B cell (primary cell): ENCODE data around the gene CLEC11A. TPM values are rescaled to one million over a fixed set of nuclear protein-coding genes. Genes with fewer than 3 reads are reported as not detected.
"Not testable (repeated sequence)": the region's sequence is repeated elsewhere in the genome, so short reads cannot be mapped to it uniquely, and the experiment has no call there.

Experiments used
- ATAC-seq: fragments of 200-7000 bp; cut with Tn5 transposase; one replicate; pipeline ENCODE4 v1.10.0; 2021; ENCODE audit warnings: low read depth, mild to moderate bottlenecking, moderate number of reproducible peaks, moderate library complexity
- CTCF ChIA-PET: fragments of 350-600 bp; sonication (Branson Sonifier 250); formaldehyde crosslinking; loops from one replicate; lab custom pipeline; 2021; ENCODE audit warnings: antibody characterized with exemption, inconsistent platforms; lab: Charles Lee
- POLR2A ChIA-PET: fragments of 350-600 bp; sonication (Branson Sonifier 250); formaldehyde crosslinking; loops from one replicate; lab custom pipeline; 2021; ENCODE audit warnings: antibody characterized with exemption; lab: Charles Lee
- DNase-seq: peaks from one replicate; pipeline ENCODE4 v3.0.0; 2013
- H2AFZ ChIP-seq: 2 replicates; pipeline ENCODE4 v1.6.1; 2012; ENCODE audit warnings: mild to moderate bottlenecking, low read depth, low read length; ENCODE audit not compliant: insufficient read depth, poor library complexity, severe bottlenecking
- H3K27ac ChIP-seq, 2 donors: 1 replicate in 1 of 2; 2 replicates in 1 of 2; pipeline ENCODE4 v1.5.1; 2012 to 2013; ENCODE audit warnings: low read length in 2 of 2, mild to moderate bottlenecking in 2 of 2, moderate library complexity in 1 of 2
- H3K27me3 ChIP-seq, 4 experiments: fragments of 200-600 bp in 1 of 4; sonication (generic) in 1 of 4; replicated peaks in 1 of 4; 1 replicate in 2 of 4; 2 replicates in 2 of 4; pipeline versions ENCODE4 v1.6.1 to v1.7.0; 2013 to 2016; ENCODE audit warnings: low read length in 3 of 4, mild to moderate bottlenecking in 2 of 4, mixed read lengths in 1 of 4, moderate library complexity in 1 of 4; ENCODE audit not compliant: insufficient read depth in 4 of 4, control insufficient read depth in 3 of 4; ENCODE audit errors: control extremely low read depth in 1 of 4
- H3K36me3 ChIP-seq, 2 experiments: replicated peaks in 1 of 2; 1 replicate in 1 of 2; 2 replicates in 1 of 2; pipeline versions ENCODE4 v1.6.1 to v1.7.1; 2013; ENCODE audit warnings: low read length in 1 of 2; ENCODE audit not compliant: insufficient read depth in 2 of 2, control insufficient read depth in 1 of 2; ENCODE audit errors: control extremely low read depth in 1 of 2, extremely low read depth in 1 of 2
- H3K4me1 ChIP-seq, 2 donors: fragments of 200-600 bp in 1 of 2; sonication (generic) in 1 of 2; 1 replicate in 1 of 2; 2 replicates in 1 of 2; pipeline versions ENCODE4 v1.5.1 to v1.6.1; 2013 to 2017; ENCODE audit warnings: low read length in 2 of 2; ENCODE audit not compliant: control insufficient read depth in 2 of 2, insufficient read depth in 2 of 2
- H3K4me2 ChIP-seq: replicated peaks from 2 replicates; pipeline ENCODE3; 2012; ENCODE audit warnings: mild to moderate bottlenecking, low read depth, low read length; ENCODE audit not compliant: poor library complexity, severe bottlenecking
- H3K4me3 ChIP-seq, 5 experiments: fragments of 200-600 bp in 1 of 5; sonication (generic) in 1 of 5; 1 replicate in 3 of 5; 2 replicates in 2 of 5; pipeline versions ENCODE4 v1.5.1 to v1.7.0; 2011 to 2016; ENCODE audit warnings: low read length in 4 of 5, mild to moderate bottlenecking in 4 of 5, low read depth in 2 of 5, control low read depth in 1 of 5, moderate library complexity in 1 of 5; ENCODE audit not compliant: insufficient read depth in 1 of 5; ENCODE audit errors: control extremely low read depth in 1 of 5, extremely low read depth in 1 of 5
- H3K79me2 ChIP-seq: fragments of 200-600 bp; sonication (generic); one replicate; pipeline ENCODE4 v1.6.0; 2016; ENCODE audit warnings: low read length; ENCODE audit not compliant: control insufficient read depth, insufficient read depth
- H3K9ac ChIP-seq: fragments of 200-600 bp; sonication (generic); 2 replicates; pipeline ENCODE4 v1.6.1; 2017; ENCODE audit warnings: mild to moderate bottlenecking, low read length, moderate library complexity
- H3K9me3 ChIP-seq, 3 donors: one replicate each; pipeline versions ENCODE4 v1.6.1 to v1.7.1; 2013; ENCODE audit warnings: low read length in 2 of 3; ENCODE audit not compliant: control insufficient read depth in 2 of 3, insufficient read depth in 1 of 3; ENCODE audit errors: control extremely low read depth in 1 of 3
- H4K20me1 ChIP-seq: 2 replicates; pipeline ENCODE4 v1.6.0; 2012; ENCODE audit warnings: mild to moderate bottlenecking, low read length; ENCODE audit not compliant: insufficient read depth, control insufficient read depth, poor library complexity, severe bottlenecking
- H3K27ac Mint-ChIP-seq: one replicate; pipeline ENCODE4 v1.8.0; 2021; ENCODE audit warnings: mixed read lengths
- H3K27me3 Mint-ChIP-seq: one replicate; pipeline ENCODE4 v1.8.0; 2021; ENCODE audit warnings: mixed read lengths
- H3K4me1 Mint-ChIP-seq: one replicate; pipeline ENCODE4 v1.8.0; 2021; ENCODE audit warnings: mixed read lengths
- H3K4me3 Mint-ChIP-seq: one replicate; pipeline ENCODE4 v1.8.0; 2021; ENCODE audit warnings: mixed read lengths
- H3K9me3 Mint-ChIP-seq: one replicate; pipeline ENCODE4 v1.8.0; 2022; ENCODE audit warnings: mixed read lengths; ENCODE audit not compliant: insufficient read depth
- EZH2 ChIP-seq: IDR thresholded peaks from 2 replicates; pipeline ENCODE4 v1.6.1; 2012; ENCODE audit warnings: borderline replicate concordance, low read depth, mild to moderate bottlenecking, moderate library complexity, low read length; ENCODE audit not compliant: insufficient read depth, poor library complexity, severe bottlenecking
- WGBS: methylation state at CpG from one replicate; pipeline ENCODE4 v1.1.5; 2013; ENCODE audit warnings: missing lambda C conversion rate; ENCODE audit not compliant: insufficient coverage; 5-methylcytosine and 5-hydroxymethylcytosine counted together
- intact Hi-C: fragments of 100-400 bp; cut with micrococcal nuclease; formaldehyde crosslinking; loops from one replicate; pipeline ENCODE4 v1.10.0; 2022
- polyA plus RNA-seq: library from polyadenylated mRNA; depleted of rRNA; stranded (reverse); fragments of >200 nt; gene quantifications from 2 replicates; pipeline ENCODE4 v1.2.3, GENCODE V29; 2012
- total RNA-seq, 2 donors: library from RNA; stranded (reverse); fragments of 120-200 nt in 1 of 2; gene quantifications; 1 replicate in 1 of 2; 2 replicates in 1 of 2; pipeline versions ENCODE4 v1.2.3 to v1.2.4, GENCODE V29; 2013 to 2022
- TF ChIP-seq, protein P1 (sequence below): fragments of 200-600 bp; IDR thresholded peaks from one replicate; pipeline ENCODE4 v1.8.0; 2022; ENCODE audit warnings: antibody characterized with exemption, mild to moderate bottlenecking

Gene CLEC11A
- total and polyA plus RNA-seq, 2 donors (not counting 1 experiment from before 2014, with no cell fraction given): 0.52 to 1.6 TPM

DNA sequence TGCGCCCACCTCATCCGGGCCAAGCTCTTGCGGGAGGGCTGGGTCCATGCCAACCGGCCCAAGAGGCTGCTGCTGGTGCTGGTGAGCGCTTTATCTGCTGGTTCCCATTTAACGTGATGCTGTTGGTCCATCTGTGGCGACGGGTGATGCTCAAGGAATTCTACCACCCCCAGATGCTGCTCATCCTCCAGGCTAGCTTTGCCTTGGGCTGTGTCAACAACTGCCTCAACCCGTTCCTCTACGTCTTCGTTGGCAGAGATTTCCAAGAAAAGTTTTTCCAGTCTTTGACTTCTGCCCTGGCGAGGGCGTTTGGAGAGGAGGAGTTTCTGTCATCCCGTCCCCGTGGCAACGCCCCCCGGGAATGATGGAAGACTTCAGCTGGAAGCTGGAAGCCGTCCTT, 35.9 kb downstream of the CLEC11A start:
- H3K9me3 ChIP-seq, H3K79me2 ChIP-seq, H3K27ac ChIP-seq, H3K4me1 Mint-ChIP-seq, H3K4me2 ChIP-seq, H3K4me3 Mint-ChIP-seq, H3K4me1 ChIP-seq, H3K4me3 ChIP-seq, H3K27me3 ChIP-seq, H3K27ac Mint-ChIP-seq, H3K9me3 Mint-ChIP-seq, H4K20me1 ChIP-seq, CTCF ChIA-PET, POLR2A ChIA-PET, H2AFZ ChIP-seq, H3K36me3 ChIP-seq, DNase-seq, H3K9ac ChIP-seq, ATAC-seq: not testable (repeated sequence)
- WGBS: 93% methylated on average over 8 of the region's 18 CpGs
- intact Hi-C loops: loop anchor here (10.0 kb wide), 1 partner anchor 114 kb away; the partner anchor contains the start of gene C19orf81
- H3K27me3 Mint-ChIP-seq: peaks cover 16% of the 10 kb centered on the region

DNA sequence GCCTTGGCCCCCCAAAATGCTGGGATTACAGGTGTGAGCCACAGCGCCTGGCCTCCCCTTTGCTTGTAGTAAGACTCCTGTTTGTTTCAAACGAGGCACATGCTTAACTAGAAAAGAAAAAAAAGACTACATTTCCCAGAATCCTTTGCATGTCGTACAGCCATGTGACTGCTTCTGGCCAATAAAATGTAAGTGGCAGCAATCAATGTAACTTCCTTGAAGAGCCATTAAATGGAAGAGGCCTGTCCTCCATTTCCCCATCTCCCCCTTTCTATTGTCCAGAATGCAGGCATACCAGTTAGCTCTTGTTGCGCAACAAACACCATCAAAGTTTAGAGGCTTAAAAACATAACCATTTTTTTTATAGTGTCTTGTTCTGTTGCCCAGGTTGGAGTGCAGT, 36.7 kb downstream of the CLEC11A start:
- peaks cover 17% of the 10 kb centered on the region for H3K27me3 Mint-ChIP-seq
- Histone ChIP-seq H3K36me3 (no peaks in the 10 kb centered on the region), H3K9me3 (peaks cover 0 to 5% (median 4%) of the 10 kb centered on the region in 3 donors), H3K9ac (no peak overlapping the region), H3K79me2 (no peaks in the 10 kb centered on the region), H3K27me3 (no peaks in the 10 kb centered on the region), H4K20me1 (no peaks in the 10 kb centered on the region), H3K4me1 (no peaks in the 10 kb centered on the region), H3K4me3 (no peak overlapping the region), H3K27ac (no peak overlapping the region), H2AFZ (no peak overlapping the region), H3K4me2 (no peak overlapping the region)
- no peaks in the 10 kb centered on the region for H3K4me1 Mint-ChIP-seq
- H3K4me3 Mint-ChIP-seq: no peak overlapping the region
- CTCF ChIA-PET: no interaction called here
- POLR2A ChIA-PET: no interaction called here
- TF ChIP-seq, protein P1, sequence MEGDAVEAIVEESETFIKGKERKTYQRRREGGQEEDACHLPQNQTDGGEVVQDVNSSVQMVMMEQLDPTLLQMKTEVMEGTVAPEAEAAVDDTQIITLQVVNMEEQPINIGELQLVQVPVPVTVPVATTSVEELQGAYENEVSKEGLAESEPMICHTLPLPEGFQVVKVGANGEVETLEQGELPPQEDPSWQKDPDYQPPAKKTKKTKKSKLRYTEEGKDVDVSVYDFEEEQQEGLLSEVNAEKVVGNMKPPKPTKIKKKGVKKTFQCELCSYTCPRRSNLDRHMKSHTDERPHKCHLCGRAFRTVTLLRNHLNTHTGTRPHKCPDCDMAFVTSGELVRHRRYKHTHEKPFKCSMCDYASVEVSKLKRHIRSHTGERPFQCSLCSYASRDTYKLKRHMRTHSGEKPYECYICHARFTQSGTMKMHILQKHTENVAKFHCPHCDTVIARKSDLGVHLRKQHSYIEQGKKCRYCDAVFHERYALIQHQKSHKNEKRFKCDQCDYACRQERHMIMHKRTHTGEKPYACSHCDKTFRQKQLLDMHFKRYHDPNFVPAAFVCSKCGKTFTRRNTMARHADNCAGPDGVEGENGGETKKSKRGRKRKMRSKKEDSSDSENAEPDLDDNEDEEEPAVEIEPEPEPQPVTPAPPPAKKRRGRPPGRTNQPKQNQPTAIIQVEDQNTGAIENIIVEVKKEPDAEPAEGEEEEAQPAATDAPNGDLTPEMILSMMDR: no peak
- no peak for TF ChIP-seq EZH2
- 100% methylated on average over 1 of the region's 4 CpGs for WGBS
- DNase-seq (peak; percentile 24), ATAC-seq (no peak)
- no peak overlapping the region for H3K27ac Mint-ChIP-seq
- no peaks in the 10 kb centered on the region for H3K9me3 Mint-ChIP-seq
- intact Hi-C loops: loop anchor here (10.0 kb wide), 1 partner anchor 115 kb away; the partner anchor contains the start of gene C19orf81

DNA sequence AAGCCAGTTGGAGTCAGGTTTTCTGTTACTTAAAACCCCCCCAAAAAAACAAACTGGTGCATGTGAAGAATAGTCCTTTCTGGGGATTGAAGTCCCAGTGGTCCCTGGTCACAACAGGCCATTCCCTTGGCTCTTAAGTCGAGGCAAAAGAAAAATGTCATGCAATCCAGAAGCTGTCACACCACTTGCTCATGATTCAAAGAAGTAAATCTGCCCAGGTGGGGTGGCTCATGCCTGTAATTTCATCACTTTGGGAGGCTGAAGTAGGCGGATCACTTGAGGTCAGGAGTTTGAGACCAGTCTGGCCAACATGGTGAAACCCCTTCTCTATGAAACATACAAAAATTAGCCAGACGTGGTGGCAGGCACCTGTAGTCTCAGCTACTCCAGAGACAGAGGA, 38.3 kb downstream of the CLEC11A start:
- H3K36me3 ChIP-seq, H3K4me2 ChIP-seq, CTCF ChIA-PET, H3K27ac Mint-ChIP-seq, H3K27me3 ChIP-seq, DNase-seq, H4K20me1 ChIP-seq, H2AFZ ChIP-seq, H3K9ac ChIP-seq, H3K9me3 ChIP-seq, H3K79me2 ChIP-seq, ATAC-seq, intact Hi-C loops, H3K4me3 ChIP-seq, H3K4me1 Mint-ChIP-seq, H3K27ac ChIP-seq, H3K4me1 ChIP-seq, POLR2A ChIA-PET, H3K4me3 Mint-ChIP-seq, H3K9me3 Mint-ChIP-seq: not testable (repeated sequence)
- peaks cover 19% of the 10 kb centered on the region for H3K27me3 Mint-ChIP-seq
- 33% methylated on average over 2 of the region's 3 CpGs for WGBS
